HepG2 (cell line): ENCODE data around the gene CRYBB2. TPM values are rescaled to one million over a fixed set of nuclear protein-coding genes. Genes with fewer than 3 reads are reported as not detected.

Experiments used
- ATAC-seq: fragments of 200-7000 bp; cut with Tn5 transposase; 3 replicates; pipeline ENCODE4 v1.9.1; 2020; ENCODE audit warnings: mild to moderate bottlenecking, moderate library complexity
- BruUV-seq: library from RNA; stranded (reverse); fragments of 400-500 nt; replicated peaks from 2 replicates; lab custom pipeline; 2021; lab: Mats Ljungman, UMichigan
- CTCF ChIA-PET: fragments of 300-600 bp; formaldehyde crosslinking; extraction: SDS; loops from one replicate; lab custom pipeline; 2021; ENCODE audit warnings: low total read pairs, inconsistent platforms, low intra/inter-chr PET ratio; lab: Yijun Ruan, JAX
- POLR2A ChIA-PET: fragments of 350-600 bp; sonication (Branson Sonifier 250); formaldehyde crosslinking; loops from one replicate; lab custom pipeline; 2020; ENCODE audit warnings: antibody characterized with exemption, inconsistent platforms; lab: Yijun Ruan, JAX
- DNase-seq: peaks from one replicate; pipeline ENCODE4 v3.0.0-alpha.2; 2015; ENCODE audit warnings: low spot score
- FAIRE-seq: peaks from 3 replicates; lab custom pipeline; 2011; peaks lifted over from hg19 to GRCh38; lab: Jason Lieb, UNC
- H2AFZ ChIP-seq: one replicate; pipeline ENCODE4 v1.6.1; 2011; ENCODE audit warnings: low read length, inconsistent platforms
- H3K27ac ChIP-seq: fragments of 300-600 bp; 3 replicates; pipeline ENCODE4 v1.8.0; 2011; ENCODE audit warnings: mixed run types, mild to moderate bottlenecking, mixed read lengths, low read length, inconsistent platforms; ENCODE audit not compliant: insufficient read depth; ENCODE audit errors: extremely low read length
- H3K27me3 ChIP-seq, 2 experiments: fragments of 200-600 bp in 1 of 2; 2 replicates in 1 of 2; 3 replicates in 1 of 2; pipeline versions ENCODE4 v1.6.0 to v1.8.0; 2011; ENCODE audit warnings: low read length in 2 of 2, mild to moderate bottlenecking in 2 of 2, moderate library complexity in 2 of 2, inconsistent platforms in 1 of 2; ENCODE audit not compliant: insufficient read depth in 2 of 2, control insufficient read depth in 1 of 2
- H3K36me3 ChIP-seq, 2 experiments: fragments of 200-600 bp in 1 of 2; replicated peaks in 1 of 2; 2 replicates in 1 of 2; 3 replicates in 1 of 2; pipeline versions ENCODE4 v1.5.1 to v1.8.0; 2011; ENCODE audit warnings: low read length in 2 of 2, inconsistent platforms in 1 of 2; ENCODE audit not compliant: insufficient read depth in 2 of 2, control insufficient read depth in 1 of 2
- H3K4me1 ChIP-seq: 2 replicates; pipeline ENCODE4 v1.5.1; 2012; ENCODE audit warnings: low read length, inconsistent platforms; ENCODE audit not compliant: insufficient read depth
- H3K4me2 ChIP-seq: 2 replicates; pipeline ENCODE4 v1.6.0; 2011; ENCODE audit warnings: low read depth, low read length, inconsistent platforms
- H3K4me3 ChIP-seq, 3 experiments: fragments of 200-600 bp in 1 of 3; sonication (generic), shearing (Covaris generic) in 1 of 3; replicated peaks in 1 of 3; 2 replicates each; pipeline ENCODE4 v1.5.1; 2011 to 2016; ENCODE audit warnings: low read length in 3 of 3, inconsistent platforms in 2 of 3, low read depth in 2 of 3, mild to moderate bottlenecking in 2 of 3, control low read depth in 1 of 3, mixed read lengths in 1 of 3; ENCODE audit not compliant: insufficient read depth in 1 of 3
- H3K79me2 ChIP-seq: one replicate; pipeline ENCODE4 v1.6.1; 2011; ENCODE audit warnings: low read length, inconsistent platforms; ENCODE audit not compliant: insufficient read depth
- H3K9ac ChIP-seq: 2 replicates; pipeline ENCODE4 v1.6.0; 2011; ENCODE audit warnings: mild to moderate bottlenecking, low read depth, low read length, inconsistent platforms; ENCODE audit not compliant: insufficient read depth
- H3K9me3 ChIP-seq: 2 replicates; pipeline ENCODE4 v1.5.1; 2012; ENCODE audit warnings: mild to moderate bottlenecking, low read length
- H4K20me1 ChIP-seq: 2 replicates; pipeline ENCODE4 v1.6.0; 2011; ENCODE audit warnings: inconsistent platforms, mild to moderate bottlenecking, low read length, moderate library complexity; ENCODE audit not compliant: insufficient read depth
- RBAK ChIP-seq: sonication (generic); formaldehyde crosslinking; IDR thresholded peaks from 2 replicates; pipeline ENCODE4 v1.5.1; 2020; ENCODE audit warnings: mild to moderate bottlenecking, missing genetic modification reagents
- ZFP90 ChIP-seq: sonication (generic); formaldehyde crosslinking; IDR thresholded peaks from 2 replicates; pipeline ENCODE4 v1.8.0; 2022; ENCODE audit warnings: missing genetic modification reagents, mild to moderate bottlenecking, inconsistent platforms, borderline replicate concordance
- ZNF12 ChIP-seq: sonication (generic); formaldehyde crosslinking; IDR thresholded peaks from 2 replicates; pipeline ENCODE4 v1.5.0; 2020; ENCODE audit warnings: missing genetic modification reagents
- WGBS: methylation state at CpG from one replicate; pipeline ENCODE4 v1.1.6; 2017; ENCODE audit warnings: low lambda C conversion rate; 5-methylcytosine and 5-hydroxymethylcytosine counted together
- in situ Hi-C: cut with HindIII; loops from 2 replicates; pipeline ENCODE4 v1.10.0; 2017; ENCODE audit warnings: low pct_unique_long_range_greater_than_20kb; ENCODE audit not compliant: extremely low pct_ligation_motif_present
- intact Hi-C: fragments of 100-400 bp; cut with micrococcal nuclease; formaldehyde crosslinking; loops from one replicate; pipeline ENCODE4 v1.10.0; 2022; ENCODE audit not compliant: unreplicated experiment
- polyA plus RNA-seq, 8 experiments: library from polyadenylated mRNA; depleted of rRNA in 3 of 8; stranded (reverse) in 7 of 8; unstranded in 1 of 8; fragments of >200 nt; fragmentation: Illumina TruSeq in 4 of 8; extraction: Trizol in 4 of 8; gene quantifications; 2 replicates each; pipeline versions ENCODE4 v1.2.1 to v1.2.3, GENCODE V29; 2011 to 2016; ENCODE audit warnings: low read depth in 4 of 8, missing spikeins in 1 of 8, mixed read lengths in 1 of 8; ENCODE audit not compliant: insufficient read depth in 1 of 8
- total RNA-seq, 5 experiments: library from RNA; depleted of rRNA; stranded (reverse); fragments of >200 nt; fragmentation: Illumina TruSeq; extraction: Trizol; gene quantifications; 2 replicates each; pipeline ENCODE4 v1.2.3, GENCODE V29; 2016; ENCODE audit warnings: low read depth in 1 of 5
- TF ChIP-seq, protein P1 (sequence below): sonication (generic); formaldehyde crosslinking; IDR thresholded peaks from 2 replicates; pipeline ENCODE4 v1.4.0; 2020; ENCODE audit warnings: missing genetic modification reagents, borderline replicate concordance
- TF ChIP-seq, protein P2 (sequence below): sonication (generic); formaldehyde crosslinking; IDR thresholded peaks from 2 replicates; pipeline ENCODE4 v1.5.0; 2020; ENCODE audit warnings: missing genetic modification reagents

CRYBB2 gene
- total and polyA plus RNA-seq, 2 of the 13 experiments (the other 11 are each of a cell fraction or from before 2014, with no cell fraction given): 0.11 to 0.18 TPM

DNA sequence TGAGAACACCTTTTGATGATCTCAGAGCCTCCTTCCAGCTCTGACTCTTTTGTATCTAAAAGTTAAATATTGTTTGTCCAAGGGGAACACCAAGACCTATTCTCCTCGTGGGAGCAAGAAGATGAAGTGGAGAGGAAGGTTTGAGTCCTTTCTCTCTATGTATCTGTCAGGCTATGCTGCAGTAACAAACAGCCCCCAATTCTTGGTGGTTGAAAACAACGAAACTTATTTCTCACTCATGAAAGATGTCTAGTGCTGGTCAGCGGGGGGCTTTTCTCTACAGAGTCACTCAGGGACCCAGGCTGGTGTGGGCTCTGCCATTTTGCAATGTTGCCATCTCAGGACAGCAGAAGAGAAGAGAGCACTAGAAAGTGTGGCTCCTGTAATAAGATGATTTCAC lies 6.2 kb upstream of the CRYBB2 start:
- FAIRE-seq: no peak
- H3K79me2 ChIP-seq: no peaks in the 10 kb centered on the region

More for the DNA sequence above, 6.2 kb upstream of the CRYBB2 start:
- ChIA-PET POLR2A (no interaction called here), CTCF (no interaction called here)
- DNase-seq (no peak), ATAC-seq (no peak)
- TF ChIP-seq, protein P1, sequence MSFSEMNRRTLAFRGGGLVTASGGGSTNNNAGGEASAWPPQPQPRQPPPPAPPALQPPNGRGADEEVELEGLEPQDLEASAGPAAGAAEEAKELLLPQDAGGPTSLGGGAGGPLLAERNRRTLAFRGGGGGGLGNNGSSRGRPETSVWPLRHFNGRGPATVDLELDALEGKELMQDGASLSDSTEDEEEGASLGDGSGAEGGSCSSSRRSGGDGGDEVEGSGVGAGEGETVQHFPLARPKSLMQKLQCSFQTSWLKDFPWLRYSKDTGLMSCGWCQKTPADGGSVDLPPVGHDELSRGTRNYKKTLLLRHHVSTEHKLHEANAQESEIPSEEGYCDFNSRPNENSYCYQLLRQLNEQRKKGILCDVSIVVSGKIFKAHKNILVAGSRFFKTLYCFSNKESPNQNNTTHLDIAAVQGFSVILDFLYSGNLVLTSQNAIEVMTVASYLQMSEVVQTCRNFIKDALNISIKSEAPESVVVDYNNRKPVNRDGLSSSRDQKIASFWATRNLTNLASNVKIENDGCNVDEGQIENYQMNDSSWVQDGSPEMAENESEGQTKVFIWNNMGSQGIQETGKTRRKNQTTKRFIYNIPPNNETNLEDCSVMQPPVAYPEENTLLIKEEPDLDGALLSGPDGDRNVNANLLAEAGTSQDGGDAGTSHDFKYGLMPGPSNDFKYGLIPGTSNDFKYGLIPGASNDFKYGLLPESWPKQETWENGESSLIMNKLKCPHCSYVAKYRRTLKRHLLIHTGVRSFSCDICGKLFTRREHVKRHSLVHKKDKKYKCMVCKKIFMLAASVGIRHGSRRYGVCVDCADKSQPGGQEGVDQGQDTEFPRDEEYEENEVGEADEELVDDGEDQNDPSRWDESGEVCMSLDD (CRISPR knock-in tag): no peak
- no peak for TF ChIP-seq ZFP90 (CRISPR knock-in tag)
- TF ChIP-seq, protein P2, sequence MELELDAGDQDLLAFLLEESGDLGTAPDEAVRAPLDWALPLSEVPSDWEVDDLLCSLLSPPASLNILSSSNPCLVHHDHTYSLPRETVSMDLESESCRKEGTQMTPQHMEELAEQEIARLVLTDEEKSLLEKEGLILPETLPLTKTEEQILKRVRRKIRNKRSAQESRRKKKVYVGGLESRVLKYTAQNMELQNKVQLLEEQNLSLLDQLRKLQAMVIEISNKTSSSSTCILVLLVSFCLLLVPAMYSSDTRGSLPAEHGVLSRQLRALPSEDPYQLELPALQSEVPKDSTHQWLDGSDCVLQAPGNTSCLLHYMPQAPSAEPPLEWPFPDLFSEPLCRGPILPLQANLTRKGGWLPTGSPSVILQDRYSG (CRISPR knock-in tag): no peak
- peak; percentile 97 for TF ChIP-seq ZNF12 (CRISPR knock-in tag)
- TF ChIP-seq RBAK (CRISPR knock-in tag): peak; percentile 87
- H3K4me2 ChIP-seq: no peak overlapping the region
- no peak overlapping the region for H3K9ac ChIP-seq
- no peak overlapping the region for H3K27ac ChIP-seq
- in situ Hi-C loops: no loop called here
- 24% methylated on average over 3 of the region's 3 CpGs for WGBS
- intact Hi-C loops: no loop called here
- no peaks in the 10 kb centered on the region for H3K9me3 ChIP-seq
- no peaks in the 10 kb centered on the region for H3K36me3 ChIP-seq
- BruUV-seq: no TSS peak
- no peak overlapping the region for H3K4me3 ChIP-seq
- no peaks in the 10 kb centered on the region for H3K27me3 ChIP-seq
- peaks cover 17% of the 10 kb centered on the region for H3K4me1 ChIP-seq
- H4K20me1 ChIP-seq: no peaks in the 10 kb centered on the region
- no peak overlapping the region for H2AFZ ChIP-seq
